ENCODE results near the gene STING1. TPM values are rescaled to one million over a fixed set of nuclear protein-coding genes. Genes with fewer than 3 reads are reported as not detected.

The STING1 gene
- total RNA-seq, 1 experiment from 2014 or later, result 0.48 TPM

DNA sequence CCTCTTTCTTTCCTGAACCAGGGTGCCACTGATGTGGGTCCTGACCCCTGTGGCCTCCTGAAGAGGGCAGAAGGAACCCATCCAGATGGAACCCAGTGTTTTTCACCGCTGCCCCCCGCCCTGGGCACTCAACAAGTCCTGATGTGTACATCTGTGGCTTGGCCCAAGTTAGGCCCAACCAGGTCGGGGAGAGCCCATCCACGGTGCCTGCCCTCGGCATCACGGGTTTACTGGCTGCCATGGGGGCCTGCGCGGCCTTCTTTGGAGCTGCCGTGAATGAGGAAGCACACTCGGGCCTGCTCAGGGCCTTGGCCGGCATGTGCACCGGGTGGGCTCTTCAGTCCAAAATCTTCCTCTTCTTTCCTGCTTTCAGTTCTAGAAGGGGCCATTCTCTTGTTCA lies 25.8 kb downstream of the STING1 start:
- no peak overlapping the region for H3T11ph ChIP-seq (ENCODE audit: low read length)
- no peaks in the 10 kb centered on the region for H3K23me2 ChIP-seq (ENCODE audit: insufficient read length, low read depth, low read length, poor library complexity, severe bottlenecking)
- no peaks in the 10 kb centered on the region for H3K79me2 ChIP-seq (ENCODE audit: insufficient read depth, low read length)
- no peak overlapping the region for H3K4ac ChIP-seq (ENCODE audit: low read depth, low read length)
- H3K4me2 ChIP-seq (ENCODE audit: insufficient read depth, insufficient read length, low read length), result no peak overlapping the region
- H3K79me1 ChIP-seq (ENCODE audit: insufficient read depth, low read depth, low read length, poor library complexity, severe bottlenecking), result no peaks in the 10 kb centered on the region
- peaks cover 16 to 18% of the 10 kb centered on the region in 2 experiments for H3K4me1 Mint-ChIP-seq
- H3K27me3 Mint-ChIP-seq (ENCODE audit: low read depth), result no peaks in the 10 kb centered on the region; the same call in 1 of the 2 replicates
- no peak overlapping the region for H3K23ac ChIP-seq (ENCODE audit: insufficient read length, low read depth, low read length)
- no peak for DNase-seq
- H3K4me3 Mint-ChIP-seq, result no peak overlapping the region
- H2AK5ac ChIP-seq (ENCODE audit: insufficient read length, low read length), result no peak overlapping the region
- no peaks in the 10 kb centered on the region for H3K36me3 Mint-ChIP-seq (ENCODE audit: insufficient read depth in 1 of 3, low read depth in 3 of 3)
- no peak overlapping the region for H4K5ac ChIP-seq (ENCODE audit: insufficient read length, low read depth, low read length)
- no peak overlapping the region for H4K8ac ChIP-seq (replicated peaks; ENCODE audit: insufficient read length, low read depth, low read length)
- no peak overlapping the region for H3K56ac ChIP-seq (ENCODE audit: insufficient read length, low read depth, low read length)
- H3K27ac Mint-ChIP-seq, result no peak overlapping the region
- H2BK15ac ChIP-seq (ENCODE audit: low read depth, low read length), result no peak overlapping the region
- no peak overlapping the region for H2BK20ac ChIP-seq (ENCODE audit: low read depth, low read length, poor library complexity, severe bottlenecking)
- H4K20me1 ChIP-seq (ENCODE audit: control insufficient read depth, insufficient read depth, insufficient read length), result no peaks in the 10 kb centered on the region
- WGBS (ENCODE audit: extremely low coverage, insufficient read length, low lambda C conversion rate), result no CpG with 5 or more reads among the region's 12 CpGs
- no peaks in the 10 kb centered on the region for H3K9me3 ChIP-seq (ENCODE audit: control insufficient read depth, low read depth, low read length)
- peaks cover 9% of the 10 kb centered on the region; the same call in 1 of the 2 replicates for H3K4me1 ChIP-seq (ENCODE audit: insufficient read depth, low read length)
- H2BK12ac ChIP-seq (ENCODE audit: insufficient read length, low read depth, low read length), result no peak overlapping the region
- H3K27me3 ChIP-seq (ENCODE audit: insufficient read depth, low read length), result no peaks in the 10 kb centered on the region
- H3K14ac ChIP-seq (ENCODE audit: insufficient read depth, low read length), result no peak overlapping the region
- H3K9ac ChIP-seq (ENCODE audit: extremely low read depth, insufficient read length, low read length), result no peak overlapping the region
- H3K27ac ChIP-seq (ENCODE audit: insufficient read length, low read depth, low read length), result no peak overlapping the region
- TF ChIP-seq, protein P1, sequence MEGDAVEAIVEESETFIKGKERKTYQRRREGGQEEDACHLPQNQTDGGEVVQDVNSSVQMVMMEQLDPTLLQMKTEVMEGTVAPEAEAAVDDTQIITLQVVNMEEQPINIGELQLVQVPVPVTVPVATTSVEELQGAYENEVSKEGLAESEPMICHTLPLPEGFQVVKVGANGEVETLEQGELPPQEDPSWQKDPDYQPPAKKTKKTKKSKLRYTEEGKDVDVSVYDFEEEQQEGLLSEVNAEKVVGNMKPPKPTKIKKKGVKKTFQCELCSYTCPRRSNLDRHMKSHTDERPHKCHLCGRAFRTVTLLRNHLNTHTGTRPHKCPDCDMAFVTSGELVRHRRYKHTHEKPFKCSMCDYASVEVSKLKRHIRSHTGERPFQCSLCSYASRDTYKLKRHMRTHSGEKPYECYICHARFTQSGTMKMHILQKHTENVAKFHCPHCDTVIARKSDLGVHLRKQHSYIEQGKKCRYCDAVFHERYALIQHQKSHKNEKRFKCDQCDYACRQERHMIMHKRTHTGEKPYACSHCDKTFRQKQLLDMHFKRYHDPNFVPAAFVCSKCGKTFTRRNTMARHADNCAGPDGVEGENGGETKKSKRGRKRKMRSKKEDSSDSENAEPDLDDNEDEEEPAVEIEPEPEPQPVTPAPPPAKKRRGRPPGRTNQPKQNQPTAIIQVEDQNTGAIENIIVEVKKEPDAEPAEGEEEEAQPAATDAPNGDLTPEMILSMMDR (conservative IDR thresholded peaks at IDR 0.05), result no peak
- H2AFZ ChIP-seq (ENCODE audit: low read length), result no peak overlapping the region
- H3K18ac ChIP-seq (ENCODE audit: insufficient read length, low read depth, low read length), result no peak overlapping the region
- no peak overlapping the region for H2BK5ac ChIP-seq (ENCODE audit: insufficient read length, low read length)
- H2BK120ac ChIP-seq (ENCODE audit: low read depth, low read length, poor library complexity, severe bottlenecking), result no peak overlapping the region
- H4K91ac ChIP-seq (ENCODE audit: insufficient read length, low read depth, low read length), result no peak overlapping the region
- H3K9me3 Mint-ChIP-seq, result no peaks in the 10 kb centered on the region; a peak in 1 of 5 replicates

Measured in H9 (cell line).